ENCODE measurements around the gene UGT1A9. TPM values are rescaled to one million over a fixed set of nuclear protein-coding genes. Genes with fewer than 3 reads are reported as not detected.

Gene UGT1A9
- total RNA-seq, 1 experiment from 2014 or later: not detected

GRCh38 chr2:233676046-233676445, 4.3 kb downstream of the UGT1A9 start:
- no peak overlapping the region for H3K4ac ChIP-seq (ENCODE audit: low read depth, low read length)
- no peak overlapping the region for H3K56ac ChIP-seq (ENCODE audit: insufficient read length, low read depth, low read length)
- no peak overlapping the region for H2AFZ ChIP-seq (ENCODE audit: low read length)
- no peaks in the 10 kb centered on the region; the same call in 1 of the 2 replicates for H3K4me1 ChIP-seq (ENCODE audit: insufficient read depth, low read length)
- H3K18ac ChIP-seq (ENCODE audit: insufficient read length, low read depth, low read length): no peak overlapping the region
- no peak overlapping the region for H3K14ac ChIP-seq (ENCODE audit: insufficient read depth, low read length)
- no peak overlapping the region for H2BK15ac ChIP-seq (ENCODE audit: low read depth, low read length)
- H3K27me3 ChIP-seq (ENCODE audit: insufficient read depth, low read length): no peaks in the 10 kb centered on the region
- H3K27ac Mint-ChIP-seq: no peak overlapping the region
- no peak overlapping the region for H4K91ac ChIP-seq (ENCODE audit: insufficient read length, low read depth, low read length)
- no peak overlapping the region for H2AK5ac ChIP-seq (ENCODE audit: insufficient read length, low read length)
- H3K79me1 ChIP-seq (ENCODE audit: insufficient read depth, low read depth, low read length, poor library complexity, severe bottlenecking): no peaks in the 10 kb centered on the region
- H4K8ac ChIP-seq (replicated peaks; ENCODE audit: insufficient read length, low read depth, low read length): no peak overlapping the region
- no peaks in the 10 kb centered on the region for H4K20me1 ChIP-seq (ENCODE audit: control insufficient read depth, insufficient read depth, insufficient read length)
- H3K27ac ChIP-seq (ENCODE audit: insufficient read length, low read depth, low read length): no peak overlapping the region
- no peak overlapping the region for H2BK20ac ChIP-seq (ENCODE audit: low read depth, low read length, poor library complexity, severe bottlenecking)
- WGBS (ENCODE audit: extremely low coverage, insufficient read length, low lambda C conversion rate): no CpG with 5 or more reads among the region's 2 CpGs
- no peak overlapping the region for H3K4me3 Mint-ChIP-seq
- DNase-seq: no peak
- H3K23ac ChIP-seq (ENCODE audit: insufficient read length, low read depth, low read length): no peak overlapping the region
- H2BK12ac ChIP-seq (ENCODE audit: insufficient read length, low read depth, low read length): no peak overlapping the region
- H3K27me3 Mint-ChIP-seq (ENCODE audit: low read depth): peaks cover 12% of the 10 kb centered on the region
- TF ChIP-seq CTCF (conservative IDR thresholded peaks at IDR 0.05): no peak
- no peaks in the 10 kb centered on the region for H3K9me3 ChIP-seq (ENCODE audit: control insufficient read depth, low read depth, low read length)
- H3K9ac ChIP-seq (ENCODE audit: extremely low read depth, insufficient read length, low read length): no peak overlapping the region
- H3K36me3 Mint-ChIP-seq (ENCODE audit: insufficient read depth in 1 of 3, low read depth in 3 of 3): no peaks in the 10 kb centered on the region
- no peaks in the 10 kb centered on the region for H3K79me2 ChIP-seq (ENCODE audit: insufficient read depth, low read length)
- no peaks in the 10 kb centered on the region for H3K9me3 Mint-ChIP-seq
- H4K5ac ChIP-seq (ENCODE audit: insufficient read length, low read depth, low read length): no peak overlapping the region
- H3T11ph ChIP-seq (ENCODE audit: low read length): no peak overlapping the region
- no peak overlapping the region for H2BK120ac ChIP-seq (ENCODE audit: low read depth, low read length, poor library complexity, severe bottlenecking)
- H3K23me2 ChIP-seq (ENCODE audit: insufficient read length, low read depth, low read length, poor library complexity, severe bottlenecking): no peaks in the 10 kb centered on the region
- H3K4me2 ChIP-seq (ENCODE audit: insufficient read depth, insufficient read length, low read length): no peak overlapping the region
- no peak overlapping the region for H2BK5ac ChIP-seq (ENCODE audit: insufficient read length, low read length)
- peaks cover 2 to 5% of the 10 kb centered on the region in 2 experiments; a peak in 3 of 4 replicates for H3K4me1 Mint-ChIP-seq

Data from H9 (cell line).